IMR-90 (cell line): ENCODE results near the gene TUBGCP2. TPM values are rescaled to one million over a fixed set of nuclear protein-coding genes. Genes with fewer than 3 reads are reported as not detected.

Source experiments
- ATAC-seq: fragments of 200-7000 bp; cut with Tn5 transposase; 2 replicates; pipeline ENCODE4 v1.9.1; 2020; ENCODE audit warnings: low read depth, mild to moderate bottlenecking, moderate library complexity
- BruUV-seq: library from RNA; stranded (reverse); fragments of 400-500 nt; replicated peaks from 2 replicates; lab custom pipeline; 2021; lab: Mats Ljungman, UMichigan
- CTCF ChIA-PET: fragments of 300-600 bp; formaldehyde crosslinking; extraction: SDS; loops from one replicate; lab custom pipeline; 2021; ENCODE audit warnings: antibody characterized with exemption; lab: Yijun Ruan, JAX
- POLR2A ChIA-PET: fragments of 300-600 bp; sonication (Branson Sonifier 250); formaldehyde crosslinking; loops from one replicate; lab custom pipeline; 2022; ENCODE audit warnings: antibody characterized with exemption; ENCODE audit not compliant: unreplicated experiment; lab: Charles Lee
- DNase-seq: peaks from one replicate; pipeline ENCODE4 v3.0.0; 2013
- H2AFZ ChIP-seq: replicated peaks from 2 replicates; pipeline ENCODE3; 2013; ENCODE audit warnings: low read length, mild to moderate bottlenecking; ENCODE audit not compliant: poor library complexity
- H2AK5ac ChIP-seq: 2 replicates; pipeline ENCODE4 v1.6.1; 2013; ENCODE audit warnings: low read depth, low read length, inconsistent platforms
- H2AK9ac ChIP-seq: replicated peaks from 2 replicates; pipeline ENCODE3; 2013; ENCODE audit warnings: mild to moderate bottlenecking, low read depth, low read length, moderate library complexity; ENCODE audit not compliant: poor library complexity
- H2BK120ac ChIP-seq: 2 replicates; pipeline ENCODE4 v1.6.1; 2013; ENCODE audit warnings: low read depth, low read length, inconsistent platforms
- H2BK15ac ChIP-seq: 3 replicates; pipeline ENCODE4 v1.6.1; 2013; ENCODE audit warnings: low read depth, low read length, inconsistent platforms
- H2BK20ac ChIP-seq: 2 replicates; pipeline ENCODE4 v1.6.1; 2013; ENCODE audit warnings: low read depth, mild to moderate bottlenecking, inconsistent platforms, low read length, moderate library complexity
- H2BK5ac ChIP-seq: 2 replicates; pipeline ENCODE4 v1.6.1; 2013; ENCODE audit warnings: mild to moderate bottlenecking, low read depth, low read length, inconsistent platforms; ENCODE audit not compliant: poor library complexity, severe bottlenecking
- H3K14ac ChIP-seq: replicated peaks from 2 replicates; pipeline ENCODE4 v1.6.1; 2013; ENCODE audit warnings: low read depth, low read length, inconsistent platforms
- H3K18ac ChIP-seq: 2 replicates; pipeline ENCODE4 v1.6.1; 2013; ENCODE audit warnings: low read depth, low read length, control low read depth
- H3K23ac ChIP-seq: 2 replicates; pipeline ENCODE4 v1.6.1; 2013; ENCODE audit warnings: low read depth, low read length, inconsistent platforms
- H3K27ac ChIP-seq: 2 replicates; pipeline ENCODE4 v1.5.1; 2013; ENCODE audit warnings: mild to moderate bottlenecking, control low read depth, low read length; ENCODE audit not compliant: insufficient read depth
- H3K27me3 ChIP-seq: 2 replicates; pipeline ENCODE4 v1.6.1; 2013; ENCODE audit warnings: low read length; ENCODE audit not compliant: control insufficient read depth, insufficient read depth
- H3K36me3 ChIP-seq: 2 replicates; pipeline ENCODE4 v1.6.1; 2013; ENCODE audit warnings: low read length, mixed read lengths; ENCODE audit not compliant: control insufficient read depth, insufficient read depth
- H3K4ac ChIP-seq: 2 replicates; pipeline ENCODE4 v1.6.1; 2013; ENCODE audit warnings: low read depth, low read length, inconsistent platforms
- H3K4me1 ChIP-seq: 2 replicates; pipeline ENCODE4 v1.6.1; 2013; ENCODE audit warnings: low read length, mixed read lengths; ENCODE audit not compliant: control insufficient read depth, insufficient read depth
- H3K4me2 ChIP-seq: 2 replicates; pipeline ENCODE4 v1.6.1; 2013; ENCODE audit warnings: low read depth, mild to moderate bottlenecking, control low read depth, low read length, moderate library complexity
- H3K4me3 ChIP-seq: 2 replicates; pipeline ENCODE4 v1.5.1; 2013; ENCODE audit warnings: low read depth, mild to moderate bottlenecking, control low read depth, low read length, moderate library complexity; ENCODE audit not compliant: insufficient read depth
- H3K56ac ChIP-seq: 2 replicates; pipeline ENCODE4 v1.6.1; 2013; ENCODE audit warnings: low read length, inconsistent platforms; ENCODE audit not compliant: insufficient read depth; ENCODE audit errors: extremely low read depth
- H3K79me1 ChIP-seq, 2 experiments: 2 replicates each; pipeline ENCODE4 v1.6.1; 2013; ENCODE audit warnings: low read length in 2 of 2, inconsistent platforms in 1 of 2, low read depth in 1 of 2
- H3K9ac ChIP-seq: 2 replicates; pipeline ENCODE4 v1.6.1; 2013; ENCODE audit warnings: low read depth, low read length, control low read depth
- H3K9me1 ChIP-seq: 2 replicates; pipeline ENCODE4 v1.6.1; 2013; ENCODE audit warnings: low read length, inconsistent platforms; ENCODE audit not compliant: insufficient read depth
- H3K9me3 ChIP-seq: 2 replicates; pipeline ENCODE4 v1.6.1; 2013; ENCODE audit warnings: low read length; ENCODE audit not compliant: control insufficient read depth, insufficient read depth
- H4K20me1 ChIP-seq: 2 replicates; pipeline ENCODE4 v1.6.1; 2013; ENCODE audit warnings: low read length, inconsistent platforms; ENCODE audit not compliant: insufficient read depth
- H4K5ac ChIP-seq: 2 replicates; pipeline ENCODE4 v1.6.1; 2013; ENCODE audit warnings: mild to moderate bottlenecking, low read depth, low read length, control low read depth
- H4K8ac ChIP-seq, 2 experiments: 2 replicates each; pipeline ENCODE4 v1.6.1; 2013; ENCODE audit warnings: low read depth in 2 of 2, low read length in 2 of 2, control low read depth in 1 of 2, inconsistent platforms in 1 of 2
- H4K91ac ChIP-seq: 2 replicates; pipeline ENCODE4 v1.6.1; 2013; ENCODE audit warnings: low read depth, low read length, inconsistent platforms; ENCODE audit not compliant: insufficient read depth
- CTCF ChIP-seq: conservative IDR thresholded peaks from 2 replicates; pipeline ENCODE4 v1.5.1; 2012; ENCODE audit warnings: mild to moderate bottlenecking, low read depth, low read length, improper control_type of control experiment
- ELK1 ChIP-seq: fragments of 150-350 bp; IDR thresholded peaks from 2 replicates; pipeline ENCODE4 v1.6.1; 2016; ENCODE audit warnings: low read depth, mild to moderate bottlenecking, low read length, moderate library complexity, borderline replicate concordance
- MXI1 ChIP-seq: IDR thresholded peaks from 2 replicates; pipeline ENCODE4 v1.6.1; 2012; ENCODE audit warnings: low read depth, mild to moderate bottlenecking, low read length, moderate library complexity, borderline replicate concordance
- SMC3 ChIP-seq: fragments of 150-350 bp; IDR thresholded peaks from 2 replicates; pipeline ENCODE4 v1.6.1; 2016; ENCODE audit warnings: low read depth, mild to moderate bottlenecking, antibody characterized with exemption, low read length, moderate library complexity
- USF2 ChIP-seq: fragments of 150-350 bp; IDR thresholded peaks from 2 replicates; pipeline ENCODE4 v1.6.1; 2017; ENCODE audit warnings: mild to moderate bottlenecking, antibody characterized with exemption, low read length, low read depth
- WGBS, 2 experiments: methylation state at CpG; one replicate each; pipeline versions ENCODE4 v1.1.5 to v1.1.7; 2013; ENCODE audit warnings: missing lambda C conversion rate in 2 of 2; ENCODE audit not compliant: insufficient read length in 1 of 2; ENCODE audit errors: extremely low coverage in 2 of 2; 5-methylcytosine and 5-hydroxymethylcytosine counted together
- dilution Hi-C: fragments of 300-500 bp; cut with HindIII; formaldehyde crosslinking; loops from one replicate; pipeline ENCODE4 v1.14.3; 2018; ENCODE audit warnings: low sequenced_read_pairs; ENCODE audit not compliant: unreplicated experiment
- in situ Hi-C: fragments of 300-500 bp; cut with MboI; formaldehyde crosslinking; loops from 3 replicates; pipeline ENCODE4 v1.14.3; 2019; ENCODE audit warnings: low sequenced_read_pairs, inconsistent platforms, mixed read lengths
- intact Hi-C: fragments of 100-400 bp; cut with micrococcal nuclease; formaldehyde crosslinking; loops from 2 replicates; pipeline ENCODE4 v1.10.0; 2022
- polyA plus RNA-seq, 3 experiments: library from polyadenylated mRNA; depleted of rRNA; stranded (reverse); fragments of >200 nt; gene quantifications; 2 replicates each; pipeline ENCODE4 v1.2.3, GENCODE V29; 2012; ENCODE audit warnings: low replicate concordance in 1 of 3
- total RNA-seq: library from RNA; depleted of rRNA; stranded (reverse); fragments of >200 nt; gene quantifications from 2 replicates; pipeline ENCODE4 v1.2.3, GENCODE V29; 2012

The TUBGCP2 gene
- total and polyA plus RNA-seq, 2 of the 4 experiments (the other 2 are of a cell fraction) = 48.1 to 72.6 TPM

DNA sequence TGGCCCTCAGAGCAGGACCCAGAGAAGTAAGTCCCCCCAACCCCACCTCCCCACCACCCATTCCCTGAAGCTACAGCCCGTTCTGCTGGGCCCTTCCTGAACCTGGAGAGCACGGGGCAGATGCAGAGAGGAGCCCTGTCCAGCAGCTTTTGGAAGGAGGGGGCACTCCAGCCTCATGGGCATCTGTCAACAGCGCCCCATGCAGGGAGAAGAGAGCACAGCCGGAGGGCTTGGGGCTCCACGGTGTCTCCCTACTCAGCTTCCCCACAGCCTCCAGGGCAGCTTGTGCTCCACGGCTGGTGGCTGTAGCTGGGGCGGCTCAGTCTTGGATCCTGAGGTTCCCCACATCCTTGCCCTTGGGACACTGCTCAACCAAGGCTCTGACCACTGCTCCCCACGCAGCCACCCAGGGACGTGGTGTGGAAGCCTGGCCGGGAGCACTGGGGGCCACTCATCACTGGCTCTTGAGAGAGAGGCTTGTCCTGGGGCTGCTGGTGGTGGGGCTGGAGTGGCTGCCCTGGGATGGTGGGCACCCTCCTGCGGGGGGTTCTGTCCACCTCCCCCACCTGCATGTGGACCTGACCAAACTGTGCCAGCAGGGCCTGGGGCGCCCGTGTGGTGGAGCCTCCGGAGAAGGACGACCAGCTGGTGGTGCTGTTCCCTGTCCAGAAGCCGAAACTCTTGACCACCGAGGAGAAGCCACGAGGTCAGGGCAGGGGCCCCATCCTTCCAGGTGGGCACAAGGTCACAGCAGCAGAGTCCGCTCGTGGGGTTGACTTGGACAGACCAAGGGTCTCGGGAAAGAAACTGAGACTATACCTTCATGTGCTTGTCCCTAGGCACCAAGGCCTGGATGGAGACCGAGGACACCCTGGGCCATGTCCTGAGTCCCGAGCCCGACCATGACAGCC is 43.0 kb upstream of the TUBGCP2 start:
- Histone ChIP-seq H2BK20ac (no peak overlapping the region), H4K20me1 (peaks cover 3% of the 10 kb centered on the region), H2BK120ac (no peak overlapping the region), H2AFZ (no peak overlapping the region), H3K9me1 (0 out of 2 replicates have a peak, but pooled peaks cover 5% of the 10 kb centered on the region), H3K18ac (no peak overlapping the region), H3K27me3 (peaks cover 3% of the 10 kb centered on the region; the same call in 1 of the 2 replicates), H3K9me3 (no peaks in the 10 kb centered on the region), H3K14ac (no peak overlapping the region), H4K8ac (no peak overlapping the region), H3K23ac (no peak overlapping the region), H3K4me1 (peaks cover 2% of the 10 kb centered on the region; the same call in 1 of the 2 replicates), H3K4ac (no peak overlapping the region), H4K91ac (no peak overlapping the region), H3K4me2 (no peak overlapping the region), H3K9ac (no peak overlapping the region), H2BK5ac (no peak overlapping the region), H4K5ac (no peak overlapping the region), H3K27ac (no peak overlapping the region), H3K4me3 (no peak overlapping the region), H3K79me1 (peaks cover 5 to 7% of the 10 kb centered on the region in 2 experiments; a peak in 1 of 4 replicates), H3K56ac (no peak overlapping the region), H2AK5ac (no peak overlapping the region), H3K36me3 (peaks cover 5% of the 10 kb centered on the region; the same call in 1 of the 2 replicates), H2AK9ac (peak overlapping the region; percentile 28), H2BK15ac (no peak overlapping the region)
- intact Hi-C loops = no loop called here
- TF ChIP-seq SMC3 = no peak
- peak; percentile 9; the same call in 1 of the 2 replicates for TF ChIP-seq CTCF
- TF ChIP-seq MXI1 = no peak
- TF ChIP-seq ELK1 = no peak
- no peak for TF ChIP-seq USF2
- dilution Hi-C loops = no loop called here
- BruUV-seq = no TSS peak
- DNase-seq = no peak
- in situ Hi-C loops = no loop called here
- no peak; the same call in none of the 2 replicates for ATAC-seq
- CTCF ChIA-PET = no interaction called here
- POLR2A ChIA-PET = no interaction called here
- 70% methylated on average over 14 of the region's 24 CpGs; no CpG with 5 or more reads in 1 of the 2 experiments for WGBS, 2 experiments
